OCI-LY7 (cell line): Measurements from ENCODE around the gene ARAP3. TPM values are rescaled to one million over a fixed set of nuclear protein-coding genes. Genes with fewer than 3 reads are reported as not detected.

ENCODE experiments used
- BruUV-seq: library from RNA; stranded (reverse); fragments of 400-500 nt; replicated peaks from 2 replicates; lab custom pipeline; 2021; lab: Mats Ljungman, UMichigan
- CTCF ChIA-PET: fragments of 300-600 bp; sonication (Branson Sonifier 250); formaldehyde crosslinking; loops from one replicate; lab custom pipeline; 2022; ENCODE audit warnings: antibody characterized with exemption; ENCODE audit not compliant: unreplicated experiment; lab: Charles Lee
- POLR2A ChIA-PET: fragments of 300-600 bp; sonication (Branson Sonifier 250); formaldehyde crosslinking; loops from one replicate; lab custom pipeline; 2022; ENCODE audit warnings: antibody characterized with exemption; lab: Charles Lee
- DNase-seq: peaks from one replicate; pipeline ENCODE4 v3.0.0-alpha.2; 2015; ENCODE audit warnings: low spot score
- H2AFZ ChIP-seq: fragments of 200-600 bp; sonication (generic), shearing (Covaris generic); 2 replicates; pipeline ENCODE4 v1.6.1; 2014; ENCODE audit warnings: mild to moderate bottlenecking, antibody characterized with exemption, low read length, moderate library complexity
- H3K27ac ChIP-seq: fragments of 200-600 bp; sonication (generic); 2 replicates; pipeline ENCODE4 v1.5.1; 2014; ENCODE audit warnings: mixed run types, low read depth, mild to moderate bottlenecking, moderate library complexity, low read length, inconsistent platforms; ENCODE audit not compliant: poor library complexity, severe bottlenecking
- H3K36me3 ChIP-seq: fragments of 200-600 bp; sonication (generic); 2 replicates; pipeline ENCODE4 v1.6.1; 2014; ENCODE audit warnings: mild to moderate bottlenecking, antibody characterized with exemption, low read length, moderate library complexity, mixed read lengths; ENCODE audit not compliant: insufficient read depth
- H3K4me1 ChIP-seq: fragments of 200-600 bp; sonication (generic); 2 replicates; pipeline ENCODE4 v1.5.1; 2014; ENCODE audit warnings: mild to moderate bottlenecking, low read length; ENCODE audit not compliant: insufficient read depth, poor library complexity, severe bottlenecking
- H3K4me2 ChIP-seq: fragments of 200-600 bp; sonication (generic); 2 replicates; pipeline ENCODE4 v1.6.1; 2014; ENCODE audit warnings: mild to moderate bottlenecking, low read length
- H3K4me3 ChIP-seq: fragments of 200-600 bp; sonication (generic); 2 replicates; pipeline ENCODE4 v1.5.1; 2014; ENCODE audit warnings: mild to moderate bottlenecking, low read depth, low read length; ENCODE audit not compliant: poor library complexity, severe bottlenecking
- H3K79me2 ChIP-seq: fragments of 200-600 bp; sonication (generic); 2 replicates; pipeline ENCODE4 v1.6.1; 2016; ENCODE audit warnings: low read depth, mild to moderate bottlenecking, low read length, moderate library complexity, mixed read lengths; ENCODE audit not compliant: insufficient read depth
- H3K9me2 ChIP-seq: fragments of 200-600 bp; sonication (generic); 2 replicates; pipeline ENCODE4 v1.6.1; 2016; ENCODE audit warnings: mild to moderate bottlenecking, low read length, mixed read lengths; ENCODE audit not compliant: insufficient read depth
- H3K9me3 ChIP-seq: fragments of 200-600 bp; sonication (generic); 2 replicates; pipeline ENCODE4 v1.6.1; 2014; ENCODE audit warnings: mild to moderate bottlenecking, mixed run types, low read length, mixed read lengths
- H4K20me1 ChIP-seq: fragments of 200-600 bp; sonication (generic); 2 replicates; pipeline ENCODE4 v1.6.1; 2014; ENCODE audit warnings: mild to moderate bottlenecking, antibody characterized with exemption, low read length, moderate library complexity, mixed read lengths; ENCODE audit not compliant: insufficient read depth
- CTCF ChIP-seq: fragments of 200-600 bp; sonication (generic); conservative IDR thresholded peaks from 2 replicates; pipeline ENCODE4 v1.5.1; 2014; ENCODE audit warnings: mild to moderate bottlenecking, antibody characterized with exemption, low read length, moderate library complexity, mixed read lengths
- EZH2phosphoT487 ChIP-seq: fragments of 200-600 bp; sonication (generic); IDR thresholded peaks from 2 replicates; pipeline ENCODE4 v1.6.1; 2018; ENCODE audit warnings: low read depth, borderline replicate concordance, mild to moderate bottlenecking, mixed run types, antibody characterized with exemption, low read length, moderate library complexity, mixed read lengths
- intact Hi-C: fragments of 100-400 bp; cut with micrococcal nuclease; formaldehyde crosslinking; loops from one replicate; pipeline ENCODE4 v1.10.0; 2022; ENCODE audit not compliant: unreplicated experiment
- total RNA-seq, 2 experiments: library from RNA; depleted of rRNA in 1 of 2; stranded (reverse); fragments of >200 nt in 1 of 2; shearing (Covaris generic) in 1 of 2; gene quantifications; 2 replicates each; pipeline ENCODE4 v1.2.3, GENCODE V29; 2014 to 2022

Gene ARAP3
- total RNA-seq, 2 experiments from 2014 or later: not detected

- POLR2A ChIA-PET: interaction anchor here (0.9 to 2.9 kb wide), 7 partner anchors 12 to 59 kb away, joined by 3 to 18 read pairs (median 4); partner anchors contain the start of genes HDAC3 and RELL2
- TF ChIP-seq CTCF (no peak), EZH2phosphoT487 (no peak)
- CTCF ChIA-PET: interaction anchor here (0.6 to 1.3 kb wide), 6 partner anchors 12 to 318 kb away, joined by 3 to 4 read pairs (median 4); partner anchors contain the start of genes HDAC3, RELL2 and RNF14
- Histone ChIP-seq H3K79me2 (no peaks in the 10 kb centered on the region), H4K20me1 (no peaks in the 10 kb centered on the region), H3K9me2 (no peaks in the 10 kb centered on the region), H3K4me1 (peaks cover 13% of the 10 kb centered on the region), H3K27ac (no peak within 1 kb of the TSS), H2AFZ (peak within 1 kb of the TSS; percentile 84), H3K4me2 (peak within 1 kb of the TSS; percentile 97), H3K36me3 (no peaks in the 10 kb centered on the region), H3K9me3 (no peaks in the 10 kb centered on the region), H3K4me3 (peak within 1 kb of the TSS; percentile 73)
- peak; percentile 87 for DNase-seq
- TSS peak; percentile 70 for BruUV-seq
- intact Hi-C loops: no loop called here
Measured at GRCh38 chr5:141650851-141651727, 30.9 kb downstream of the ARAP3 start, which contains the start of gene FCHSD1. Gene FCHSD1 (minus strand): TSS chr5:141651418. CDS start chr5:141651368, 50 bp downstream.

- Histone ChIP-seq H3K4me3 (no peak overlapping the region), H3K4me2 (peak overlapping the region; percentile 97), H3K9me2 (no peaks in the 10 kb centered on the region), H3K27ac (no peak overlapping the region), H3K4me1 (peaks cover 13% of the 10 kb centered on the region), H2AFZ (no peak overlapping the region), H3K9me3 (no peaks in the 10 kb centered on the region), H3K36me3 (peaks cover 7% of the 10 kb centered on the region; the same call in 1 of the 2 replicates), H3K79me2 (no peaks in the 10 kb centered on the region), H4K20me1 (no peaks in the 10 kb centered on the region)
- no TSS peak for BruUV-seq
- TF ChIP-seq EZH2phosphoT487 (no peak), CTCF (no peak)
- POLR2A ChIA-PET: no interaction called here
- DNase-seq: no peak
- intact Hi-C loops: no loop called here
- CTCF ChIA-PET: no interaction called here
Measured at GRCh38 chr5:141649972-141650371, 32.1 kb downstream of the ARAP3 start.
